HPDE6-E6E7 (cell line): Measurements from ENCODE around the gene NPBWR2.
A peak's percentile ranks its signal among the peaks of the same experiment; 100 is the strongest.

Experiments
- DNase-seq: peaks from one replicate; pipeline ENCODE4 v3.0.0; 2011; ENCODE audit warnings: missing footprints; ENCODE audit errors: extremely low spot score

NPBWR2 gene

DNA sequence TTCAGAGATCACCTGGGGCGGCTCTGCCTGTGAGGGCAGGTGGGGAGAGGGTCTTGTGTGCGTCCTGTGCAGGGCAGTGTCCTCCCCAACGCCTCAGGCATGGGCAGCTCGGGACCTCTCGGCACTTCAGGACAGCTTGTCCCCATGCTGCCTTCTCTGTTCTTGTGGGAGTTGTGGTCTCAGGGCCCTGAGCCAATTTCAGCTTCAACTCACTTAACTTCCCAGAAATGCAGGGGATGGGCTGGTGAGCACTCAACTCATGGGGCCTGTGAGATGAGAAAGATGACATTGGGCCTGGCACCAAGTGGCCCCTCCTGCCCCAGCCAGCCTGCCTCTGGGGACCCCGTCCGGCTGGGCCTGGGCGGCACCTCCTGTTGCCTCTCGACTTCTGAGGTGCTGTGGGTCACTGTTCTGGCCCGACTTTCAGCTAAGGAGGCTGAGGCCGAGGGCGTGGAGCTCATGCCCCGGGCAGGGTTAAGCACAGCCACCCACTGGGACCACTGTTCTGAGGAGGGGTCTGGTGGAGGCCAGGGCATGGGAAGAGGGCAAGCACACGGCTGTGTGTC, 34.8 kb downstream of the NPBWR2 start:
- DNase-seq = no peak

DNA sequence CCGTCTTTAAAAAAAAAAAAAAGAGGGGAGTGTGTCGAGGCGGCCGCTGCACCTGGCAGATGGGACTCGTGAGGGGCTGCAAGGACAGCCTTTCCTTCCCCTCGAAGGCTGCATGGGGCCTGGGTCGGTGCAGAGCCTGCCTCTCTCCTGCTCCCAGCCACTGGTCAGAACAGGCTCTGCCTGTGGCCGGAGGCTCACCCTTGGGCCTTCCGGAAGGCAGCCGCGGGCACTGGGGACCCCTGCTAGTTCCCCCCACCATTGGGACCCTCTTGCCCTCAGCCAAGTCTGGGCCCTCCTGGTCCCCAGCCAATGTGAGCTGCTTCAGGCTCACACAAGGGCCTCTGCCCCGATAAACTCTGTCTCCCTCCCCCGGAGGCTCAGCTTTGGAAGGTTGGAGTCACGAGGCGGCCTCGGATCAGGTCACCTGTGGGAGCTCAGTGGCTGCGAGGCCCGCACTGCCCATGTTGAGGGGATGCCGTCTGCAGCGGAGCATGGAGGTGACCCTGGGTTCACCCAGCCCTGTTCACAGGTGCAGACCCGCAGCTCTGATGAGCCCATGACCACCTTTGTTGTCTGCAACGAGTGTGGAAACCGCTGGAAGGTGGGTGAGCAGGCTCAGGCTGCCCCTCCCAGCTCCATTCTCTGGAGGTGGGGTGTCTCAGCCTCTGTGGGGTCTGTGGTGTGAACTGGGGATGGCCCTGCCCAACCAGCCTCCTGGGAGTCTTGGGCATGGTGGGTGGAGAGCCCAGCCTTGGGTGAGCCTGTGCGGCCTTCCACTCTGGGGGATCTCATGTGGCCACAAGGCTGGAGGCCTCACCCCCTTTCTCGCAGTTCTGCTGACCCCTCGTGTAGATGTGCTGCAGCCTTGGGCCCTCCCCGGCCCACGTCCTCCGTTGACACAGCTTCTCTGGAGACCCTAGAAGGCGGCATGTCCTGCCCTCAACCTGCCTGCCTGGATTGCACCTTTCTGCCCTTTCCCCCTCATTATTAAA, 35.7 kb downstream of the NPBWR2 start:
- no peak for DNase-seq

GRCh38 chr20:64070244-64070993, 36.9 kb downstream of the NPBWR2 start:
- DNase-seq = no peak

DNA sequence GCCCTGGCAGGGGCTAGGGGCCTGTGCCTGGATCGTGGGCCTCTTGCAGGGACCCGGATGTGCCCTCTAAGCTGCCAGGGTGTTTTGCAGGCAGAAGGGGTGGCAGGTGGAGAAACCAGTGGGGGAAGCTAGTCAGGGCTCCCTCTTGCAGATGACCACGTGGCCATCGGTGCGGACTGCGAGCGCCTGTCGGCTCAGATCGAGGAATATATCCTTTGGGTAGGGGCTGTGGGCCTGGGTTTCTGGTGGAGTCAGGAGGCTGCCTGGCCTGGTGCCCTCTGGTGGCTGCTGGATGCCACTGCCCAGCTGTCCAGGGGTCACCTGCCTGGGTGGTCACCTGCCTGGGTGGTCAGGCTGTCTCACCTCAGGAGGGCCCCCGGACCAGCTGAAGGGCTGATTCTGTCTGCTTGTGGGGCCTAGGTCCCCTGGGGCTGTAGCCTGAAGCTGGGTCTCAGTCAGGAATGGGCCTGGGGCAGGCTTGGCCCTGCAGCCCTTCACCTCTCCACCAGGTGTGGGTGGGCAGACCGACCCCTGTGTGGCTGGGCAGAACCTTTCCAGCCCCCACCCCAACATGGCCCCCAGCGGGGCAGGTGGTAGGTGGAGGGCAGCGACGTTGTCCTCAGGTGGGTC, 37.6 kb downstream of the NPBWR2 start:
- peak; percentile 64 for DNase-seq

DNA sequence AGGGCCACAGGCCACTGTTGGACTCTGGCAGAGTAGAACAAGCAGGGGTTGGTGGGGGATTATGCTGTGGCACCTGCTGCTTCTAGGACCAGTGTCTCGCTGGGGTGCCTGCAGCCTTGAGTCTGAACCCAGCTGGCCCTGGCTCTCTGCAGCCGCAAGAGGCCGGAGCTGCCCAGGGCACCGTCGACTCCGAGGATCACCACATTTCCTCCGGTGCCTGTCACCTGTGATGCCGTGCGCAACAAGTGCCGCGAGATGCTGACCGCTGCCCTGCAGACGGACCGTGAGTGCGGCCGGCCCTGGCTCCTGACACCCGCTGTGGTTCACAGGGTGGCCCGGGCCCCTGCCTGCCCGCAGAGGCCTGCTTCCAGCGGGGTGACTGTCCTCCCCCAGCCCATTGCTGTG, 38.2 kb downstream of the NPBWR2 start:
- DNase-seq = no peak

GRCh38 chr20:64068386-64069208, 38.8 kb downstream of the NPBWR2 start:
- no peak for DNase-seq

DNA sequence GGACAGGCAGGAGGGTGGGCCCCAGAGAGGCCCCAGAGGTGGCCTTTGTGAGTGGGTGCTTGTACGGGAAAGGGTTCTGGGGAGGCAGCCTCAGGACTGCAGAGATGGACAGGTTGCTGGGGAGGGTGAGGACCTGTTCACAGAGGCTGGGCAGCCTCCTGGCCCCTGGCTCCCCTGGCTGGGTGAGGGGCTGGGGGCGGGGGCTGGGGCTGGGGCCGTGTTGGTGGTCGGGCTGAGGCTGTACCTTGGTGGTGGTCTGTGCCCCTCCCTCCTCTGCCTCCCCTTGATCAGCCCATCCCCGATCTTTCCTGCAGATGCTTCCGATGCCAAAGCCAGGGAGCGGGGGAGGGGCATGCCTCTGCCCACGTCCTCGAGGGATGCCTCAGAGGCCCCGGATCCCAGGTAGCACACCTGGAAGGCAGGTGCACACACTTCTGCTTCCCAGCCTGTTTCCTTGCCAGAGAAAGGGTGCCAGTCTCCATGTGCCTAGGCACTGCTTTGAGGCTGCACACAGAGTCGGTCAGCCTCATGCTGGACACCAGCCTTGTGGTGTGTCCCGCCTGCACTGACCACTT, 39.5 kb downstream of the NPBWR2 start:
- no peak for DNase-seq

GRCh38 chr20:64067005-64067632, 40.2 kb downstream of the NPBWR2 start:
- DNase-seq = no peak

DNA sequence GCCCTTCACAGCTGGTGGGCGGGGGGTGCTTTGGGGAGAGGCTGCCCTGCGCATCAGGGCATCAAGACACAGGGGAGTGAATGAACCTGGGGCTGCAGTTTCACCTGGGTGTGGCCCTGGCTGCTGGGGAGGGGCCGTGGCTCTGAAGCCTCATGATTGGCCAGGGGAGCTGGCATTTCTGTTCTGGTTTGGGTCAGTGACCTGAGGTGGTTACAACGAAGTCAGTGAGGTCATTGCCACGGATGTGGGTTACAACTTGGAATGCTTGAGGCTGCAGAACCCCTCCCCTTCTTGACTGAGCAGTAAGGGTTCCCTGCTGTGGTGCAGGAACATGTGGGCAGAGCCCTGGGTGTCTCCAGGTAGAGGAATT, 41.4 kb downstream of the NPBWR2 start:
- peak; percentile 70 for DNase-seq

DNA sequence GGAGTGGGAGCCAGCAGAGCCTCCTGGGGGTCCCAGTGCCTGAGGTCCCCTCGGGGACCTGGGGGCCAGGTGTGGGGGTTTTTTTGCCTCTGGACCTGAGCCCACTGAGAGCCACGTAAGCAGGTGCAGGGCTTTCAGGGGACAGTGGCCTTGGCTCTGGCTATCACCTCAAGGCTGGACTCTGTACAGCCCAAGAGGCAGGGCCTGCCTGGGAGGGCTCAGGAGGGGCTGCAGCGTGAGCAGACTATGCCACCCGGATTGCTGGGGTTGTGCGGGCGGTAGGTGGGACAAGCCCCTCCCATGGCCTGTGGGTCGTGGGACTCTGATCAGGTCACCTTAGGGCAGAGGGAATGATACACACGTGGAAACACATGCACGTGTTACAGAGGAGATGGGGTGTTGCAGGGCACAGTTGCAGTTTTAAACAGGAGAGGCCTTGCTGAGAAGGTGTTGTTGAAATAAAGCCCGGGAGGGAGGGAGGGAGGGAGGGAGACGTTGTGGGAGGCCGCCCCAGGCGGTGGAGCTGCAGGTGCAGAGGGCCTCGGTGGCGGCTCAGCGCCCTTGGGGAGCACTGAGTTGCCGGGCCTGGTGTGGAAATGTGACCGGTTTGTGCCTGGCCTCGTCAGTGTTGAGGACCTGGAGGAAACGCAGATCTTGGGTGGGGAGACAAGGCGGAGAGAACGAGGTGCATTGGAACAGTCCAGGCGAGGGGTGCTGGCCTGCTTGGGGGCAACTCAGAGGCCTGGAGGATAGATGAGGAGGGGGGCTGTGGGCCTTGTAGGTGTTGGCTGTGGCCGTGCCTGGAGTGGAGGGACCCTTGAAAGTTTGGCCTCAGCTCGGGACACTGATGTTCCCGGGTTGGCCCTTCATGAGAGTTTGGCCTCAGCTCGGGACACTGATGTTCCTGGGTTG, 42.0 kb downstream of the NPBWR2 start:
- no peak for DNase-seq

- DNase-seq = peak; percentile 62
Measured at GRCh38 chr20:64064145-64064698, 43.1 kb downstream of the NPBWR2 start.

GRCh38 chr20:64063389-64064144, 43.8 kb downstream of the NPBWR2 start:
- no peak for DNase-seq

GRCh38 chr20:64062596-64063388, 44.6 kb downstream of the NPBWR2 start, which contains the start of gene TCEA2:
Gene TCEA2 (plus strand): TSS chr20:64063198. CDS start chr20:64063313, 115 bp downstream.
- DNase-seq = peak; percentile 99

GRCh38 chr20:64062276-64062595, 45.1 kb downstream of the NPBWR2 start:
- no peak for DNase-seq

DNA sequence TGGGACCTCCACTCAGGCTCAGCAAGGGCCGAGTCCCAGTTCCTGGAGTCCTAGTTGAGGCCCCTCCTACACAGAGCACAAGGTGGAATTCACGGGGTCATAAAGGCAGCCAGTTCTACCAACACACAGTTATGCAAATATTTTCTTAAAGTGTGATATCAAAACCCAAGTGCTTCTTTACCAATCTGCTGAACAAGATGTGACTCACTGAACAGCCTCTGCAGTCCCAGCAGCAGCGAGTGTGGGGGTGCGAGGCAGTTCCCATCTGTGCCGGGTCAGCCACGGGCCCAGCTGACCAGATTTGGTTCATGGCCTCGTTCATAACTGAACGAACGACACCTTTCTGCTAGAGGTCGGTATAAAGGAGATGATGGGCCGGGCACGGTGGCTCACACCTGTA, 48.8 kb downstream of the NPBWR2 start:
- no peak for DNase-seq

- DNase-seq = peak; percentile 92
Measured at GRCh38 chr20:64057628-64058498, 49.5 kb downstream of the NPBWR2 start.
